H1 (cell line): ENCODE data around the gene STXBP5L.

Experiments used
- ATF3 ChIP-seq: IDR thresholded peaks from 2 replicates; pipeline ENCODE4 v1.6.1; 2011; ENCODE audit warnings: low read depth, mild to moderate bottlenecking, low read length; ENCODE audit not compliant: insufficient read depth
- CTCF ChIP-seq, 3 experiments: IDR thresholded peaks; 1 replicate in 2 of 3; 2 replicates in 1 of 3; pipeline versions ENCODE4 v1.5.1 to v1.6.1; 2011; ENCODE audit warnings: low read length in 3 of 3, mild to moderate bottlenecking in 3 of 3, inconsistent platforms in 2 of 3, low read depth in 1 of 3, moderate library complexity in 1 of 3; ENCODE audit not compliant: insufficient read depth in 1 of 3; ENCODE audit errors: control extremely low read depth in 1 of 3
- EP300 ChIP-seq, 2 experiments: IDR thresholded peaks; 1 replicate in 1 of 2; 2 replicates in 1 of 2; pipeline ENCODE4 v1.6.1; 2011 to 2012; ENCODE audit warnings: low read depth in 2 of 2, low read length in 2 of 2, mild to moderate bottlenecking in 2 of 2, borderline replicate concordance in 1 of 2, inconsistent platforms in 1 of 2, moderate library complexity in 1 of 2
- GTF2F1 ChIP-seq: IDR thresholded peaks from 2 replicates; pipeline ENCODE4 v1.6.1; 2012; ENCODE audit warnings: low read depth, low read length, improper control_type of control experiment, borderline replicate concordance
- HDAC2 ChIP-seq, 2 experiments: fragments of 300-600 bp in 1 of 2; sonication (generic) in 1 of 2; IDR thresholded peaks; 2 replicates each; pipeline ENCODE4 v1.6.1; 2011 to 2012; ENCODE audit warnings: low read depth in 2 of 2, low read length in 2 of 2, mild to moderate bottlenecking in 2 of 2, moderate library complexity in 2 of 2, borderline replicate concordance in 1 of 2, inconsistent platforms in 1 of 2
- KDM1A ChIP-seq: fragments of 200-600, 300-600 bp; sonication (generic); IDR thresholded peaks from 2 replicates; pipeline ENCODE4 v1.7.1; 2016; ENCODE audit warnings: mild to moderate bottlenecking, low read length, borderline replicate concordance
- SUZ12 ChIP-seq: fragments of 200-600 bp; sonication (generic); IDR thresholded peaks from 2 replicates; pipeline ENCODE4 v1.6.1; 2012; ENCODE audit warnings: mild to moderate bottlenecking, inconsistent platforms, low read length, moderate library complexity, mixed read lengths
- TAF1 ChIP-seq: IDR thresholded peaks from 2 replicates; pipeline ENCODE4 v1.6.1; 2011; ENCODE audit warnings: mild to moderate bottlenecking, low read depth, low read length
- TAF7 ChIP-seq: optimal IDR thresholded peaks from 2 replicates; pipeline ENCODE3; 2011; ENCODE audit warnings: low read depth, mild to moderate bottlenecking, inconsistent platforms, low read length, moderate library complexity, borderline replicate concordance
- ZNF274 ChIP-seq: IDR thresholded peaks from 2 replicates; pipeline ENCODE4 v1.7.0; 2012; ENCODE audit warnings: low read length, borderline replicate concordance; ENCODE audit errors: extremely low read depth

GRCh38 chr3:121096953-121097352 lies 188.9 kb downstream of the STXBP5L start:
- TF ChIP-seq CTCF (IDR thresholded peaks at IDR 0.05; ENCODE audit: control extremely low read depth in 1 of 3, insufficient read depth in 1 of 3, low read depth in 1 of 3, low read length in 3 of 3) (no peak), HDAC2 (IDR thresholded peaks at IDR 0.05; ENCODE audit: borderline replicate concordance in 1 of 2, low read depth in 2 of 2, low read length in 2 of 2) (no peak), TAF1 (no peak), GTF2F1 (no peak), TAF7 (no peak), EP300 (IDR thresholded peaks at IDR 0.05; ENCODE audit: borderline replicate concordance in 1 of 2, low read depth in 2 of 2, low read length in 2 of 2) (no peak), KDM1A (no peak), ATF3 (no peak), SUZ12 (no peak), ZNF274 (no peak)
